Kidney (tissue), 14 donors: ENCODE data around the gene NLK. TPM values are rescaled to one million over a fixed set of nuclear protein-coding genes. Genes with fewer than 3 reads are reported as not detected.

ENCODE experiments used
- DNase-seq, 5 donors: peaks; one replicate each; pipeline ENCODE4 v3.0.0-alpha.2; 2013 to 2020
- FAIRE-seq: peaks from 2 replicates; lab custom pipeline; 2012; peaks lifted over from hg19 to GRCh38; lab: Jason Lieb, UNC
- H3K27ac ChIP-seq, 2 donors: one replicate each; pipeline ENCODE4 v1.7.0; 2013; ENCODE audit warnings: low read depth in 2 of 2, low read length in 2 of 2, inconsistent platforms in 1 of 2
- H3K27me3 ChIP-seq: one replicate; pipeline ENCODE4 v1.7.1; 2013; ENCODE audit warnings: low read length, inconsistent platforms; ENCODE audit not compliant: control insufficient read depth, insufficient read depth
- H3K36me3 ChIP-seq, 3 donors: one replicate each; pipeline versions ENCODE4 v1.7.0 to v1.7.1; 2013; ENCODE audit warnings: low read length in 3 of 3, control low read depth in 1 of 3, inconsistent platforms in 1 of 3; ENCODE audit not compliant: insufficient read depth in 3 of 3, control insufficient read depth in 2 of 3
- H3K4me1 ChIP-seq, 3 donors: one replicate each; pipeline versions ENCODE4 v1.7.0 to v1.7.1; 2013; ENCODE audit warnings: low read length in 3 of 3, inconsistent platforms in 1 of 3, low read depth in 1 of 3; ENCODE audit not compliant: control insufficient read depth in 2 of 3, insufficient read depth in 2 of 3
- H3K4me3 ChIP-seq, 3 donors: one replicate each; pipeline versions ENCODE4 v1.7.0 to v1.8.1; 2013; ENCODE audit warnings: low read length in 3 of 3, control low read depth in 1 of 3, inconsistent platforms in 1 of 3
- H3K9ac ChIP-seq, 3 donors: one replicate each; pipeline versions ENCODE4 v1.7.0 to v1.7.1; 2013; ENCODE audit warnings: low read length in 3 of 3, control low read depth in 1 of 3, inconsistent platforms in 1 of 3
- H3K9me3 ChIP-seq, 3 donors: one replicate each; pipeline versions ENCODE4 v1.7.0 to v1.7.1; 2013; ENCODE audit warnings: low read length in 3 of 3, control low read depth in 1 of 3, inconsistent platforms in 1 of 3; ENCODE audit not compliant: control insufficient read depth in 2 of 3, insufficient read depth in 1 of 3
- CTCF ChIP-seq: IDR thresholded peaks from 3 replicates; pipeline ENCODE4 v1.5.1; 2012; ENCODE audit warnings: mild to moderate bottlenecking, moderate library complexity, borderline replicate concordance; ENCODE audit not compliant: insufficient read depth; ENCODE audit errors: extremely low read depth
- intact Hi-C: fragments of 100-400 bp; cut with DNase I; formaldehyde crosslinking; loops from one replicate; pipeline ENCODE4 v1.11.1; 2022
- polyA plus RNA-seq: library from polyadenylated mRNA; stranded (reverse); fragments of 350-450 nt; fragmentation: Illumina TruSeq; extraction: RNeasy Lipid Tissue Mini Kit (QIAGEN cat#74804); gene quantifications from one replicate; pipeline ENCODE4 v1.2.3, GENCODE V29; 2014; ENCODE audit warnings: low read depth, low replicate concordance; ENCODE audit not compliant: insufficient read depth
- total RNA-seq: library from RNA; stranded (reverse); fragmentation: NEBNext Ultra II Directional; extraction: Animal tissue kit (Norgen Biotek cat#: 25700); gene quantifications from one replicate; pipeline ENCODE4 v1.2.1, GENCODE V29; 2021
- donor health status: control.
- donor health status: control.
- donor health status: control.
- donor health status: control.
- donor health status: control.
- donor health status: DM: yes; HTN: yes; CAD: no.
- donor health status: Normal renal cell carcinoma (clear cell type).

NLK gene
- total and polyA plus RNA-seq, 2 donors from 2014 or later = 20.2 to 31.3 TPM

GRCh38 chr17:28053725-28054124 lies 11.2 kb downstream of the NLK start:
- Histone ChIP-seq H3K27ac (no peak overlapping the region), H3K9me3 (no peaks in the 10 kb centered on the region), H3K4me3 (no peak overlapping the region), H3K27me3 (no peaks in the 10 kb centered on the region), H3K4me1 (peaks cover 0 to 14% (median 6%) of the 10 kb centered on the region in 3 donors), H3K9ac (no peak overlapping the region), H3K36me3 (no peaks in the 10 kb centered on the region)
- intact Hi-C loops = no loop called here
- FAIRE-seq (no peak), DNase-seq (no peak)
- TF ChIP-seq CTCF = no peak

GRCh38 chr17:28055546-28056275 lies 13.2 kb downstream of the NLK start:
- H3K9ac ChIP-seq = no peak overlapping the region
- H3K4me1 ChIP-seq = peaks cover 0 to 14% (median 3%) of the 10 kb centered on the region in 3 donors
- no peaks in the 10 kb centered on the region for H3K36me3 ChIP-seq
- no peaks in the 10 kb centered on the region for H3K27me3 ChIP-seq
- H3K27ac ChIP-seq = no peak overlapping the region
- FAIRE-seq = no peak
- H3K9me3 ChIP-seq = no peaks in the 10 kb centered on the region
- no peak for DNase-seq
- H3K4me3 ChIP-seq = no peak overlapping the region
- TF ChIP-seq CTCF = no peak
- intact Hi-C loops = no loop called here

GRCh38 chr17:28056276-28056620 lies 13.8 kb downstream of the NLK start:
- H3K27me3 ChIP-seq = no peaks in the 10 kb centered on the region
- H3K4me3 ChIP-seq = no peak overlapping the region
- DNase-seq (no peak), FAIRE-seq (no peak)
- H3K4me1 ChIP-seq = peaks cover 0 to 14% (median 3%) of the 10 kb centered on the region in 3 donors
- intact Hi-C loops = no loop called here
- no peak overlapping the region for H3K27ac ChIP-seq
- no peaks in the 10 kb centered on the region for H3K36me3 ChIP-seq
- no peak for TF ChIP-seq CTCF
- H3K9me3 ChIP-seq = no peaks in the 10 kb centered on the region
- no peak overlapping the region for H3K9ac ChIP-seq

- FAIRE-seq (no peak), DNase-seq (no peak)
- Histone ChIP-seq H3K9ac (no peak overlapping the region), H3K4me3 (no peak overlapping the region), H3K27ac (no peak overlapping the region), H3K4me1 (peaks cover 0 to 13% (median 3%) of the 10 kb centered on the region in 3 donors), H3K9me3 (no peaks in the 10 kb centered on the region), H3K27me3 (no peaks in the 10 kb centered on the region), H3K36me3 (no peaks in the 10 kb centered on the region)
- no peak for TF ChIP-seq CTCF
- intact Hi-C loops = no loop called here
These were observed 15.3 kb downstream of the NLK start for GRCh38 chr17:28057731-28058246.
